Gastroesophageal sphincter (tissue), 4 donors: ENCODE results near the gene ADORA1. TPM values are rescaled to one million over a fixed set of nuclear protein-coding genes. Genes with fewer than 3 reads are reported as not detected.

Experiments
- ATAC-seq: fragments of 150-250 bp; one replicate; pipeline ENCODE4 v1.9.1; 2016; ENCODE audit warnings: mild to moderate bottlenecking, moderate library complexity
- H3K27ac ChIP-seq, 4 donors: fragments of 200-600 bp; sonication (generic) in 3 of 4; 1 replicate in 3 of 4; 2 replicates in 1 of 4; pipeline ENCODE4 v1.5.1; 2016 to 2019
- H3K27me3 ChIP-seq: fragments of 200-600 bp; sonication (generic); one replicate; pipeline ENCODE4 v1.5.1; 2019
- H3K36me3 ChIP-seq, 2 donors: fragments of 200-600 bp; sonication (generic); one replicate each; pipeline ENCODE4 v1.5.1; 2019; ENCODE audit warnings: control low read depth in 1 of 2
- H3K4me1 ChIP-seq, 3 donors: fragments of 200-600 bp; sonication (generic); 1 replicate in 2 of 3; 2 replicates in 1 of 3; pipeline ENCODE4 v1.5.1; 2016 to 2019; ENCODE audit warnings: control low read depth in 2 of 3
- H3K4me3 ChIP-seq, 2 donors: fragments of 200-600 bp; sonication (generic); one replicate each; pipeline ENCODE4 v1.5.1; 2019; ENCODE audit warnings: mild to moderate bottlenecking in 1 of 2, moderate library complexity in 1 of 2
- H3K9me3 ChIP-seq, 3 donors: fragments of 200-600 bp; sonication (generic); one replicate each; pipeline ENCODE4 v1.5.1; 2017 to 2019; ENCODE audit warnings: control low read depth in 2 of 3
- CTCF ChIP-seq, 4 experiments: fragments of 200-600 bp in 2 of 4; fragments of 450-650 bp in 2 of 4; sonication (generic) in 1 of 4; IDR thresholded peaks; one replicate each; pipeline ENCODE4 v1.5.1; 2017 to 2019; ENCODE audit warnings: antibody characterized with exemption in 4 of 4, mild to moderate bottlenecking in 2 of 4, moderate library complexity in 2 of 4
- EP300 ChIP-seq: sonication (generic); formaldehyde crosslinking; IDR thresholded peaks from one replicate; pipeline ENCODE4 v1.6.1; 2017; ENCODE audit warnings: antibody characterized with exemption, mild to moderate bottlenecking
- POLR2A ChIP-seq, 2 donors: fragments of 450-650 bp; IDR thresholded peaks; one replicate each; pipeline ENCODE4 v1.6.1; 2017; ENCODE audit warnings: antibody characterized with exemption in 2 of 2, mild to moderate bottlenecking in 2 of 2, moderate library complexity in 1 of 2
- POLR2AphosphoS5 ChIP-seq: sonication (generic); formaldehyde crosslinking; IDR thresholded peaks from one replicate; pipeline ENCODE4 v1.6.1; 2017; ENCODE audit warnings: antibody characterized with exemption
- WGBS, 2 donors: methylation state at CpG; one replicate each; pipeline ENCODE4 v1.1.5; 2018; ENCODE audit warnings: low coverage in 1 of 2; 5-methylcytosine and 5-hydroxymethylcytosine counted together
- total RNA-seq, 4 donors: library from RNA; depleted of rRNA; stranded (reverse); fragments of >200 nt; gene quantifications; one replicate each; pipeline ENCODE4 v1.1.0, GENCODE V29; 2016

Gene ADORA1
- total RNA-seq, 4 donors from 2014 or later, result 0.16 to 2.7 (median 0.33) TPM

- Histone ChIP-seq H3K9me3 (peaks cover 0 to 20% (median 0%) of the 10 kb centered on the region in 3 donors), H3K4me1 (no peaks in the 10 kb centered on the region), H3K27me3 (peaks cover 17% of the 10 kb centered on the region), H3K4me3 (no peak overlapping the region), H3K27ac (no peak overlapping the region), H3K36me3 (no peaks in the 10 kb centered on the region)
- ATAC-seq, result no peak
- WGBS, 2 donors, result 78 to 87% methylated on average over 5 to 8 of the region's 8 CpGs
- TF ChIP-seq CTCF (IDR thresholded peaks at IDR 0.05), result no peak
- no peak for TF ChIP-seq POLR2A (IDR thresholded peaks at IDR 0.05)
- TF ChIP-seq EP300, result no peak
- TF ChIP-seq POLR2AphosphoS5, result no peak
Observed at GRCh38 chr1:203098914-203099520, 28.5 kb upstream of the ADORA1 start.

GRCh38 chr1:203099805-203100515, 27.6 kb upstream of the ADORA1 start:
- no peak for TF ChIP-seq EP300
- TF ChIP-seq POLR2AphosphoS5, result no peak
- no peak for TF ChIP-seq CTCF (IDR thresholded peaks at IDR 0.05)
- TF ChIP-seq POLR2A (IDR thresholded peaks at IDR 0.05), result no peak
- H3K36me3 ChIP-seq, result no peaks in the 10 kb centered on the region
- ATAC-seq, result no peak
- H3K27ac ChIP-seq, result no peak overlapping the region
- H3K4me1 ChIP-seq, result no peaks in the 10 kb centered on the region
- peaks cover 0 to 11% (median 0%) of the 10 kb centered on the region in 3 donors for H3K9me3 ChIP-seq
- 50 to 80% methylated on average over 1 to 2 of the region's 7 CpGs for WGBS, 2 donors
- no peak overlapping the region for H3K4me3 ChIP-seq
- peaks cover 17% of the 10 kb centered on the region for H3K27me3 ChIP-seq

GRCh38 chr1:203100516-203100869, 27.0 kb upstream of the ADORA1 start:
- H3K9me3 ChIP-seq, result peaks cover 0 to 6% (median 0%) of the 10 kb centered on the region in 3 donors
- ATAC-seq, result no peak
- no peak overlapping the region for H3K27ac ChIP-seq
- TF ChIP-seq EP300 (no peak), POLR2A (IDR thresholded peaks at IDR 0.05) (no peak), POLR2AphosphoS5 (no peak), CTCF (IDR thresholded peaks at IDR 0.05) (no peak)
- H3K36me3 ChIP-seq, result no peaks in the 10 kb centered on the region
- no peaks in the 10 kb centered on the region for H3K4me1 ChIP-seq
- no peak overlapping the region for H3K4me3 ChIP-seq
- peaks cover 17% of the 10 kb centered on the region for H3K27me3 ChIP-seq

GRCh38 chr1:203101813-203102634, 25.5 kb upstream of the ADORA1 start:
- no peaks in the 10 kb centered on the region for H3K4me1 ChIP-seq
- H3K27me3 ChIP-seq, result peaks cover 17% of the 10 kb centered on the region
- no peak overlapping the region for H3K4me3 ChIP-seq
- no peak for ATAC-seq
- TF ChIP-seq POLR2A (IDR thresholded peaks at IDR 0.05), result no peak
- no peaks in the 10 kb centered on the region for H3K36me3 ChIP-seq
- WGBS, 2 donors, result 48 to 60% methylated on average over 3 to 4 of the region's 6 CpGs
- H3K9me3 ChIP-seq, result no peaks in the 10 kb centered on the region
- H3K27ac ChIP-seq, result no peak overlapping the region

GRCh38 chr1:203103216-203103615, 24.3 kb upstream of the ADORA1 start:
- TF ChIP-seq EP300 (no peak), POLR2AphosphoS5 (no peak), CTCF (IDR thresholded peaks at IDR 0.05) (no peak), POLR2A (IDR thresholded peaks at IDR 0.05) (no peak)
- Histone ChIP-seq H3K36me3 (no peaks in the 10 kb centered on the region), H3K4me3 (no peak overlapping the region), H3K9me3 (no peaks in the 10 kb centered on the region), H3K4me1 (no peaks in the 10 kb centered on the region), H3K27me3 (peaks cover 17% of the 10 kb centered on the region), H3K27ac (no peak overlapping the region)
- WGBS, 2 donors, result 25 to 40% methylated on average over 1 to 3 of the region's 4 CpGs
- no peak for ATAC-seq
